ENCODE results near the gene PRR22.

GRCh38 chr19:5738423-5738822 is 46.1 kb downstream of the PRR22 start:
- TF ChIP-seq, protein P1, sequence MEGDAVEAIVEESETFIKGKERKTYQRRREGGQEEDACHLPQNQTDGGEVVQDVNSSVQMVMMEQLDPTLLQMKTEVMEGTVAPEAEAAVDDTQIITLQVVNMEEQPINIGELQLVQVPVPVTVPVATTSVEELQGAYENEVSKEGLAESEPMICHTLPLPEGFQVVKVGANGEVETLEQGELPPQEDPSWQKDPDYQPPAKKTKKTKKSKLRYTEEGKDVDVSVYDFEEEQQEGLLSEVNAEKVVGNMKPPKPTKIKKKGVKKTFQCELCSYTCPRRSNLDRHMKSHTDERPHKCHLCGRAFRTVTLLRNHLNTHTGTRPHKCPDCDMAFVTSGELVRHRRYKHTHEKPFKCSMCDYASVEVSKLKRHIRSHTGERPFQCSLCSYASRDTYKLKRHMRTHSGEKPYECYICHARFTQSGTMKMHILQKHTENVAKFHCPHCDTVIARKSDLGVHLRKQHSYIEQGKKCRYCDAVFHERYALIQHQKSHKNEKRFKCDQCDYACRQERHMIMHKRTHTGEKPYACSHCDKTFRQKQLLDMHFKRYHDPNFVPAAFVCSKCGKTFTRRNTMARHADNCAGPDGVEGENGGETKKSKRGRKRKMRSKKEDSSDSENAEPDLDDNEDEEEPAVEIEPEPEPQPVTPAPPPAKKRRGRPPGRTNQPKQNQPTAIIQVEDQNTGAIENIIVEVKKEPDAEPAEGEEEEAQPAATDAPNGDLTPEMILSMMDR (IDR thresholded peaks at IDR 0.05), result no peak
- TF ChIP-seq POLR2A (IDR thresholded peaks at IDR 0.05; ENCODE audit: low read depth), result no peak
- TF ChIP-seq POLR2AphosphoS5 (IDR thresholded peaks at IDR 0.05), result no peak

All from esophagus muscularis mucosa (tissue), 3 donors.